A673 (cell line): ENCODE results near the gene ERG.

Source experiments
- CTCF ChIP-seq: fragments of 300-800, 200-600 bp; sonication (generic); conservative IDR thresholded peaks from 2 replicates; pipeline ENCODE4 v1.5.1; 2017; ENCODE audit warnings: low read depth, mild to moderate bottlenecking, antibody characterized with exemption, low read length, moderate library complexity, mixed read lengths
- EZH2 ChIP-seq: fragments of 200-600 bp; sonication (generic); IDR thresholded peaks from 2 replicates; pipeline ENCODE4 v1.6.1; 2017; ENCODE audit warnings: borderline replicate concordance, low read depth, mild to moderate bottlenecking, mixed read lengths, antibody characterized with exemption, low read length; ENCODE audit not compliant: poor library complexity, severe bottlenecking

DNA sequence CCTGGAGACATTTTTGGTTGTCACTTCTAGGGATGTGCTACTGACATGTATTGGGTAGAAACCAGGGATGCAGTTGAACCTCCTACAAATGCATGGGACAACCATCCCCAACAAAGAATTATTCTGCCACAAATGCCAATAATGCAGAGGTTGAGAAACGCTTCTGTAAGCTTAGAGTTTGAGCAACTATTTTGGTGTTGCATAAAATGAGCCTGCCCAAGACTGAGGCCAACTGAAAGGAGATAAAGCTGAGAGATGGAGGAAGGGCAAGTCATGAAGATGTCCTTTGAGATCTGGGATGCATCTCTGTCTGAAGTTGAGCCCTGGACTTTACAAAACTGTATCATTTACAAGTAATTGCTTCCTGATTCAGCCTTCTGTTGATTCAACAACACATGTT lies 134.6 kb downstream of the ERG start:
- TF ChIP-seq CTCF, result no peak
- TF ChIP-seq EZH2, result no peak
